Measurements from ENCODE around the gene RRAD. TPM values are rescaled to one million over a fixed set of nuclear protein-coding genes. Genes with fewer than 3 reads are reported as not detected.
"Not testable (repeated sequence)": the region's sequence is repeated elsewhere in the genome, so short reads cannot be mapped to it uniquely, and the experiment has no call there.

Gene RRAD
- total RNA-seq, 3 donors from 2014 or later = 0.15 to 0.50 (median 0.38) TPM

GRCh38 chr16:66898207-66898606 is 27.1 kb downstream of the RRAD start:
- Mint-ChIP-seq H3K4me3 (no peak overlapping the region), H3K27me3 (ENCODE audit: low read depth) (no peaks in the 10 kb centered on the region), H3K4me1 (ENCODE audit: low read depth) (peaks cover under 1% of the 10 kb centered on the region), H3K9me3 (no peaks in the 10 kb centered on the region), H3K36me3 (ENCODE audit: insufficient read depth) (no peaks in the 10 kb centered on the region)
- DNase-seq = no peak
- ATAC-seq = no peak

GRCh38 chr16:66896682-66897081 is 28.7 kb downstream of the RRAD start:
- DNase-seq; ATAC-seq; H3K4me1 Mint-ChIP-seq (ENCODE audit: low read depth); H3K27me3 Mint-ChIP-seq (ENCODE audit: low read depth); H3K9me3 Mint-ChIP-seq; H3K4me3 Mint-ChIP-seq; H3K36me3 Mint-ChIP-seq (ENCODE audit: insufficient read depth): not testable (repeated sequence)

GRCh38 chr16:66895999-66896398 is 29.3 kb downstream of the RRAD start:
- Mint-ChIP-seq H3K9me3 (no peaks in the 10 kb centered on the region), H3K27me3 (ENCODE audit: low read depth) (no peaks in the 10 kb centered on the region), H3K4me3 (no peak overlapping the region), H3K36me3 (ENCODE audit: insufficient read depth) (no peaks in the 10 kb centered on the region), H3K4me1 (ENCODE audit: low read depth) (peaks cover 7% of the 10 kb centered on the region)
- ATAC-seq (no peak), DNase-seq (no peak)

- no peaks in the 10 kb centered on the region for H3K36me3 Mint-ChIP-seq (ENCODE audit: insufficient read depth)
- H3K9me3 Mint-ChIP-seq = no peaks in the 10 kb centered on the region
- no peaks in the 10 kb centered on the region for H3K27me3 Mint-ChIP-seq (ENCODE audit: low read depth)
- DNase-seq (no peak), ATAC-seq (peak in 1 of 2 donors; percentile 21)
- peaks cover 7% of the 10 kb centered on the region for H3K4me1 Mint-ChIP-seq (ENCODE audit: low read depth)
- no peak overlapping the region for H3K4me3 Mint-ChIP-seq
Measured at GRCh38 chr16:66895689-66895979, 29.7 kb downstream of the RRAD start.

GRCh38 chr16:66894948-66895688 is 30.2 kb downstream of the RRAD start:
- Mint-ChIP-seq H3K4me3 (no peak overlapping the region), H3K4me1 (ENCODE audit: low read depth) (peaks cover 7% of the 10 kb centered on the region), H3K27me3 (ENCODE audit: low read depth) (no peaks in the 10 kb centered on the region), H3K9me3 (no peaks in the 10 kb centered on the region), H3K36me3 (ENCODE audit: insufficient read depth) (no peaks in the 10 kb centered on the region)
- peak; percentile 48 for DNase-seq
- peak; percentile 86 for ATAC-seq

- Mint-ChIP-seq H3K4me3 (no peak overlapping the region), H3K36me3 (ENCODE audit: insufficient read depth) (no peaks in the 10 kb centered on the region), H3K4me1 (ENCODE audit: low read depth) (peaks cover 7% of the 10 kb centered on the region), H3K9me3 (no peaks in the 10 kb centered on the region), H3K27me3 (ENCODE audit: low read depth) (no peaks in the 10 kb centered on the region)
- DNase-seq (no peak), ATAC-seq (no peak)
Measured at GRCh38 chr16:66894055-66894454, 31.3 kb downstream of the RRAD start.

GRCh38 chr16:66891797-66892196 is 33.5 kb downstream of the RRAD start:
- no peak overlapping the region for H3K4me3 Mint-ChIP-seq
- ATAC-seq (no peak), DNase-seq (no peak)
- no peaks in the 10 kb centered on the region for H3K9me3 Mint-ChIP-seq
- no peaks in the 10 kb centered on the region for H3K27me3 Mint-ChIP-seq (ENCODE audit: low read depth)
- H3K4me1 Mint-ChIP-seq (ENCODE audit: low read depth) = peaks cover 22% of the 10 kb centered on the region
- H3K36me3 Mint-ChIP-seq (ENCODE audit: insufficient read depth) = peaks cover 11% of the 10 kb centered on the region

GRCh38 chr16:66891360-66891759 is 34.0 kb downstream of the RRAD start:
- peaks cover 14% of the 10 kb centered on the region for H3K36me3 Mint-ChIP-seq (ENCODE audit: insufficient read depth)

GRCh38 chr16:66890799-66891198 is 34.5 kb downstream of the RRAD start:
- Mint-ChIP-seq H3K4me3 (no peak overlapping the region), H3K36me3 (ENCODE audit: insufficient read depth) (peaks cover 14% of the 10 kb centered on the region), H3K9me3 (no peaks in the 10 kb centered on the region), H3K27me3 (ENCODE audit: low read depth) (no peaks in the 10 kb centered on the region), H3K4me1 (ENCODE audit: low read depth) (peaks cover 25% of the 10 kb centered on the region)
- DNase-seq = no peak
- no peak for ATAC-seq

More at GRCh38 chr16:66891360-66891759, 34.0 kb downstream of the RRAD start:
- Mint-ChIP-seq H3K4me1 (ENCODE audit: low read depth) (peaks cover 25% of the 10 kb centered on the region), H3K4me3 (no peak overlapping the region), H3K9me3 (no peaks in the 10 kb centered on the region), H3K27me3 (ENCODE audit: low read depth) (no peaks in the 10 kb centered on the region)
- ATAC-seq (no peak), DNase-seq (no peak)

GRCh38 chr16:66889622-66890021 is 35.7 kb downstream of the RRAD start:
- no peak for DNase-seq
- H3K9me3 Mint-ChIP-seq = no peaks in the 10 kb centered on the region
- peaks cover 26% of the 10 kb centered on the region for H3K4me1 Mint-ChIP-seq (ENCODE audit: low read depth)
- H3K27me3 Mint-ChIP-seq (ENCODE audit: low read depth) = no peaks in the 10 kb centered on the region
- ATAC-seq = no peak
- H3K36me3 Mint-ChIP-seq (ENCODE audit: insufficient read depth) = peaks cover 21% of the 10 kb centered on the region
- H3K4me3 Mint-ChIP-seq = no peak overlapping the region

- Mint-ChIP-seq H3K36me3 (ENCODE audit: insufficient read depth) (peaks cover 25% of the 10 kb centered on the region), H3K27me3 (ENCODE audit: low read depth) (no peaks in the 10 kb centered on the region), H3K4me3 (no peak overlapping the region), H3K4me1 (ENCODE audit: low read depth) (peaks cover 26% of the 10 kb centered on the region), H3K9me3 (no peaks in the 10 kb centered on the region)
- ATAC-seq = no peak
- DNase-seq = no peak
Measured at GRCh38 chr16:66888647-66889615, 36.4 kb downstream of the RRAD start.

GRCh38 chr16:66886914-66887313 is 38.4 kb downstream of the RRAD start:
- no peak for ATAC-seq
- no peak overlapping the region for H3K4me3 Mint-ChIP-seq
- peaks cover 21% of the 10 kb centered on the region for H3K4me1 Mint-ChIP-seq (ENCODE audit: low read depth)
- no peak for DNase-seq
- no peaks in the 10 kb centered on the region for H3K9me3 Mint-ChIP-seq
- peaks cover 25% of the 10 kb centered on the region for H3K36me3 Mint-ChIP-seq (ENCODE audit: insufficient read depth)
- H3K27me3 Mint-ChIP-seq (ENCODE audit: low read depth) = no peaks in the 10 kb centered on the region

- Mint-ChIP-seq H3K9me3 (no peaks in the 10 kb centered on the region), H3K27me3 (ENCODE audit: low read depth) (no peaks in the 10 kb centered on the region), H3K4me3 (no peak overlapping the region), H3K4me1 (ENCODE audit: low read depth) (peaks cover 25% of the 10 kb centered on the region), H3K36me3 (ENCODE audit: insufficient read depth) (peaks cover 25% of the 10 kb centered on the region)
- DNase-seq (no peak), ATAC-seq (no peak)
Measured at GRCh38 chr16:66886321-66886720, 39.0 kb downstream of the RRAD start.

GRCh38 chr16:66885491-66885890 is 39.8 kb downstream of the RRAD start:
- Mint-ChIP-seq H3K27me3 (ENCODE audit: low read depth) (no peaks in the 10 kb centered on the region), H3K36me3 (ENCODE audit: insufficient read depth) (peaks cover 25% of the 10 kb centered on the region), H3K4me1 (ENCODE audit: low read depth) (peaks cover 25% of the 10 kb centered on the region), H3K9me3 (no peaks in the 10 kb centered on the region), H3K4me3 (no peak overlapping the region)
- ATAC-seq (no peak), DNase-seq (no peak)

GRCh38 chr16:66882702-66883101 is 42.6 kb downstream of the RRAD start:
- H3K4me1 Mint-ChIP-seq (ENCODE audit: low read depth) = peaks cover 38% of the 10 kb centered on the region
- no peaks in the 10 kb centered on the region for H3K27me3 Mint-ChIP-seq (ENCODE audit: low read depth)
- DNase-seq (no peak), ATAC-seq (no peak)
- peaks cover 23% of the 10 kb centered on the region for H3K36me3 Mint-ChIP-seq (ENCODE audit: insufficient read depth)
- H3K4me3 Mint-ChIP-seq = no peak overlapping the region
- no peaks in the 10 kb centered on the region for H3K9me3 Mint-ChIP-seq

Measured in activated T-cell treated with anti-CD3 and anti-CD28 coated beads, Interleukin-2, amount 50 U/mL, for 4 hours (primary cell).